Sigmoid colon (tissue), 4 donors: Measurements from ENCODE around the gene SLC17A9.

ENCODE experiments used
- POLR2A ChIP-seq, 2 donors: fragments of 450-650 bp; IDR thresholded peaks; one replicate each; pipeline ENCODE4 v1.6.1; 2016; ENCODE audit warnings: antibody characterized with exemption in 2 of 2, mild to moderate bottlenecking in 2 of 2, moderate library complexity in 2 of 2
- POLR2AphosphoS5 ChIP-seq, 4 donors: sonication (generic); formaldehyde crosslinking; IDR thresholded peaks; one replicate each; pipeline ENCODE4 v1.6.1; 2017; ENCODE audit warnings: antibody characterized with exemption in 4 of 4
- TF ChIP-seq, protein P1 (sequence below), 4 experiments: fragments of 450-650 bp in 3 of 4; fragments of 200-600 bp in 1 of 4; IDR thresholded peaks; one replicate each; pipeline ENCODE4 v1.5.1; 2016 to 2019; ENCODE audit warnings: antibody characterized with exemption in 4 of 4, mild to moderate bottlenecking in 3 of 4, moderate library complexity in 2 of 4

DNA sequence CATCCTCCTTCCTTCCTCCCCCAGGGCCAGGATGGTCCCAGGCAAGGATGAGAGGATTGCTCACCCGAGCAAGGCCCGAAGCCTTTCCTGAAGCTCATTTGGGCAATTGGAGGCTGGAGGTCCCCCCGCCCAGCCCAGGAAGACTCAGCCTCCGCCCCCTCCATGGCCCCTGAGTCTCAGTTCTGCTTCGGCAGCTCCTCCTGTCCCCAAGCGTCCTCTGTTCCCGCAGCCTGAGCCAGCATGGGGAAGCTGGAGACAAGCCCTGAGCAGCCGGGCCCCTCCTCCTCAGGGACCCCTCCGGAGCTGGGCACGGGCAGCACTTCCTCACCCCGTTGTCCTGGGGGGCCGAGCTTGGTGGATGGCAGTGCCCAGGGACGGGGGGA, 26.0 kb downstream of the SLC17A9 start:
- TF ChIP-seq, protein P1, sequence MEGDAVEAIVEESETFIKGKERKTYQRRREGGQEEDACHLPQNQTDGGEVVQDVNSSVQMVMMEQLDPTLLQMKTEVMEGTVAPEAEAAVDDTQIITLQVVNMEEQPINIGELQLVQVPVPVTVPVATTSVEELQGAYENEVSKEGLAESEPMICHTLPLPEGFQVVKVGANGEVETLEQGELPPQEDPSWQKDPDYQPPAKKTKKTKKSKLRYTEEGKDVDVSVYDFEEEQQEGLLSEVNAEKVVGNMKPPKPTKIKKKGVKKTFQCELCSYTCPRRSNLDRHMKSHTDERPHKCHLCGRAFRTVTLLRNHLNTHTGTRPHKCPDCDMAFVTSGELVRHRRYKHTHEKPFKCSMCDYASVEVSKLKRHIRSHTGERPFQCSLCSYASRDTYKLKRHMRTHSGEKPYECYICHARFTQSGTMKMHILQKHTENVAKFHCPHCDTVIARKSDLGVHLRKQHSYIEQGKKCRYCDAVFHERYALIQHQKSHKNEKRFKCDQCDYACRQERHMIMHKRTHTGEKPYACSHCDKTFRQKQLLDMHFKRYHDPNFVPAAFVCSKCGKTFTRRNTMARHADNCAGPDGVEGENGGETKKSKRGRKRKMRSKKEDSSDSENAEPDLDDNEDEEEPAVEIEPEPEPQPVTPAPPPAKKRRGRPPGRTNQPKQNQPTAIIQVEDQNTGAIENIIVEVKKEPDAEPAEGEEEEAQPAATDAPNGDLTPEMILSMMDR (IDR thresholded peaks at IDR 0.05), result no peak
- TF ChIP-seq POLR2AphosphoS5 (IDR thresholded peaks at IDR 0.05) (no peak), POLR2A (IDR thresholded peaks at IDR 0.05) (no peak)
